Neutrophil (primary cell): ENCODE results near the gene WDR62.

Experiments used
- H3K27ac ChIP-seq: fragments of 200-600 bp; sonication (generic); 2 replicates; pipeline ENCODE4 v1.5.1; 2016; ENCODE audit warnings: mild to moderate bottlenecking, moderate library complexity
- H3K27me3 ChIP-seq: fragments of 200-600 bp; sonication (generic); 2 replicates; pipeline ENCODE4 v1.6.0; 2016; ENCODE audit warnings: mild to moderate bottlenecking
- H3K36me3 ChIP-seq: fragments of 200-600 bp; sonication (generic); 2 replicates; pipeline ENCODE4 v1.5.1; 2017
- H3K4me1 ChIP-seq, 2 experiments: fragments of 200-600 bp in 1 of 2; sonication (generic) in 1 of 2; 1 replicate in 1 of 2; 2 replicates in 1 of 2; pipeline versions ENCODE4 v1.5.1 to v1.6.1; 2013 to 2016; ENCODE audit warnings: low read depth in 1 of 2, low read length in 1 of 2, mild to moderate bottlenecking in 1 of 2, moderate library complexity in 1 of 2; ENCODE audit not compliant: control insufficient read depth in 1 of 2, insufficient read depth in 1 of 2
- H3K4me3 ChIP-seq, 2 experiments: fragments of 200-600 bp in 1 of 2; sonication (generic) in 1 of 2; 1 replicate in 1 of 2; 2 replicates in 1 of 2; pipeline ENCODE4 v1.5.1; 2013 to 2016; ENCODE audit warnings: low read depth in 1 of 2, low read length in 1 of 2, mild to moderate bottlenecking in 1 of 2, moderate library complexity in 1 of 2
- H3K9me3 ChIP-seq: fragments of 200-600 bp; sonication (generic); 2 replicates; pipeline ENCODE4 v1.5.1; 2016
- TF ChIP-seq, protein P1 (sequence below): fragments of 200-600 bp; sonication (generic); IDR thresholded peaks from 2 replicates; pipeline ENCODE4 v1.5.1; 2016; ENCODE audit warnings: antibody characterized with exemption

The WDR62 gene

DNA sequence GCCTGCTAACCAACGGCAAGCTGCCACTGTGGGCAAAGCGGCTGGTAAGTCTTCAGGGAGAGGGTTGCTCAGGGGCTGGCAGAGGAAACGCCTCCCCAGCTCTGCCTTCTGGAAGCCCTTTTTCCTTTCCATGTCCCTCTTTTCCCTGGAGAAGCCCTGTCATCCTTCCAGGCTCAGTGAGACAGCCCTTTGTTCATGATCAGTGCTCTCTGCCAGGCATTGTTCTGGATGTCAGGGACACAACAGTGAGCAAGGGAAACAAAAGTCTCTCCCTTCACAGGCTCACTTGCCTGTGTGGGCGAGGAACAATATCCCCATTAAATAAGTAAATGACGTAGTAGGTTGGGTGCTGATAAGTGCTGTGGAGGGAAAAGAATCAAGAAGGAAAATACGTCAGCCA, 42.3 kb downstream of the WDR62 start:
- Histone ChIP-seq H3K27me3 (no peaks in the 10 kb centered on the region), H3K4me1 (no peaks in the 10 kb centered on the region), H3K27ac (no peak overlapping the region), H3K36me3 (peaks cover 74% of the 10 kb centered on the region), H3K4me3 (no peak overlapping the region), H3K9me3 (no peaks in the 10 kb centered on the region)
- TF ChIP-seq, protein P1, sequence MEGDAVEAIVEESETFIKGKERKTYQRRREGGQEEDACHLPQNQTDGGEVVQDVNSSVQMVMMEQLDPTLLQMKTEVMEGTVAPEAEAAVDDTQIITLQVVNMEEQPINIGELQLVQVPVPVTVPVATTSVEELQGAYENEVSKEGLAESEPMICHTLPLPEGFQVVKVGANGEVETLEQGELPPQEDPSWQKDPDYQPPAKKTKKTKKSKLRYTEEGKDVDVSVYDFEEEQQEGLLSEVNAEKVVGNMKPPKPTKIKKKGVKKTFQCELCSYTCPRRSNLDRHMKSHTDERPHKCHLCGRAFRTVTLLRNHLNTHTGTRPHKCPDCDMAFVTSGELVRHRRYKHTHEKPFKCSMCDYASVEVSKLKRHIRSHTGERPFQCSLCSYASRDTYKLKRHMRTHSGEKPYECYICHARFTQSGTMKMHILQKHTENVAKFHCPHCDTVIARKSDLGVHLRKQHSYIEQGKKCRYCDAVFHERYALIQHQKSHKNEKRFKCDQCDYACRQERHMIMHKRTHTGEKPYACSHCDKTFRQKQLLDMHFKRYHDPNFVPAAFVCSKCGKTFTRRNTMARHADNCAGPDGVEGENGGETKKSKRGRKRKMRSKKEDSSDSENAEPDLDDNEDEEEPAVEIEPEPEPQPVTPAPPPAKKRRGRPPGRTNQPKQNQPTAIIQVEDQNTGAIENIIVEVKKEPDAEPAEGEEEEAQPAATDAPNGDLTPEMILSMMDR = no peak

DNA sequence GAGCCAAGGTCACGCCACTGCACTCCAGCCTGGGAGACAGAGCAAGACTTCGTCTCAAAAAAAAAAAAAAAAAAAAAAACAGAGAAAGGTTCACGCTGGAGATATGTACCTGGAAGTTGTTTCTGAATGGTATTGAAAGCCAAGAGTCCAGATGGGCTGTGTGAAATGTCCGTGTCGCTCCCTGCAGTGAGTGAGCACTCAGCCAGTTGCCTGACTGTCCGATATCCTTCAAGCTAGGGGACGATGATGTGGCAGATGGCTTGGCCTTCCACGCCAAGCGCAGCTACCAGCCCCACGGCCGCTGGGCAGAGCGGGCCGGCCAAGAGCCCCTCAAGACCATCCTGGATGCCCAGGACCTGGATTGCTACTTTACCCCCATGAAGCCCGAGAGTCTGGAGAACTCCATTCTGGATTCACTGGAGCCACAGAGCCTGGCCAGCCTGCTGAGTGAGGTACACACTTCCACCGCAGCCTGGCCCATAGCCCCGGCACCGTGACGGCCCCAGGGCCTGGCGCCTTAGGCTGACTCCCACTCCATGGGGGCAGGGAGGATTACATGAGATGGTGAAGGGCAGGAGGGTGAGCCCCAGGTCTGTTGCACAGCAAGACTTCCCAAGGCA, 44.6 kb downstream of the WDR62 start:
- Histone ChIP-seq H3K4me3 (no peak overlapping the region), H3K27ac (no peak overlapping the region), H3K36me3 (peaks cover 76% of the 10 kb centered on the region), H3K27me3 (no peaks in the 10 kb centered on the region), H3K4me1 (no peaks in the 10 kb centered on the region), H3K9me3 (no peaks in the 10 kb centered on the region)
- TF ChIP-seq, protein P1 = no peak

DNA sequence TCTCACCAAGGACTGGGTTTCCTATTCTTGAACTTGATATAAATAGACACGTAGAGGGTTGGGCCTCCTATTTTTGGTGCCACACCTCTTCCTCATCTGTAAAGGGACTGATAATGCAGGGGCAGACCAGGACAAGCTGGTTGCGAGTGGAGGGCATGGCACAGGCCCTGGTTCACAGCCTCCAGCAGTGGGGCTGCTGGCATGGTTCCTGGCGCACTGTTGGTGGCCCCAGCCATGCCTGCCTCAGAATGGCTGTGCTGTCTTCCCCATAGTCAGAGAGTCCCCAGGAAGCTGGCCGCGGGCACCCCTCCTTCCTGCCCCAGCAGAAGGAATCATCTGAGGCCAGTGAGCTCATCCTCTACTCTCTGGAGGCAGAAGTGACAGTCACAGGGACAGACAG, 45.8 kb downstream of the WDR62 start:
- Histone ChIP-seq H3K27me3 (no peaks in the 10 kb centered on the region), H3K9me3 (no peaks in the 10 kb centered on the region), H3K4me3 (no peak overlapping the region), H3K36me3 (peaks cover 83% of the 10 kb centered on the region), H3K4me1 (no peaks in the 10 kb centered on the region), H3K27ac (no peak overlapping the region)
- TF ChIP-seq, protein P1 = no peak

DNA sequence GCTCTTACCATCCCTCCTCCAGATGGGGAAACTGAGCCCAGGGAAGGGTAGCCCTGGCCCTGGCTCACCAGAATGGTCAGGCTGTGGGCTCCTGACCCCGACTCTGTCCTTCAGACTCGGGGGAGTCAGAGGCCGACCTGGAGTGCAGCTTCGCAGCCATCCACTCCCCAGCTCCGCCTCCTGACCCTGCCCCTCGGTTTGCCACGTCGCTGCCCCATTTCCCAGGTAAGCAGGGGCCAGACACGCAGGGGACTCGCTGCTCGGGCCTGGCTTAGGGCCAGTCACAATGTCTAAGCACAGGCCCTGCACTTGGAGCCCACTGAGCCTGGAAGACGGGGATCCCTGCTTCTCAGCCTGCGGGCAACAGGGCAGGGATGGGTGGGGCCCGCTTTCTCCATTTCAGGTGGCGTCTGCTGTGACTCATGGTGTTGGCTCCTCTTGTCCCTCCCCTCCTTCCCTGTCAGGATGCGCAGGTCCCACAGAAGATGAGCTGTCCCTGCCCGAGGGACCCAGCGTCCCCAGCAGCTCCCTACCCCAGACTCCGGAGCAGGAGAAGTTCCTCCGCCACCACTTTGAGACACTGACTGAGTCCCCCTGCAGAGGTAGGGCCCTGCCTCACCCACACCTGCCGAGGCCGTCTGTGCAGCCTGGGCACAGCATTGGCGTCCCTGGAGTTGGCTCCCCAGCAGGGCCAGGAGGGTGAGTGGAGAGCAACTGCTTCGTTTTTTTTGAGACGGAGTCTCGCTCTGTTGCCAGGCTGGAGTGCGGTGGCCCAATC, 47.0 kb downstream of the WDR62 start:
- Histone ChIP-seq H3K9me3 (no peaks in the 10 kb centered on the region), H3K4me3 (no peak overlapping the region), H3K27me3 (no peaks in the 10 kb centered on the region), H3K27ac (no peak overlapping the region), H3K36me3 (peaks cover 78% of the 10 kb centered on the region), H3K4me1 (peaks cover 0 to 3% of the 10 kb centered on the region in 2 experiments)
- TF ChIP-seq, protein P1 = no peak

DNA sequence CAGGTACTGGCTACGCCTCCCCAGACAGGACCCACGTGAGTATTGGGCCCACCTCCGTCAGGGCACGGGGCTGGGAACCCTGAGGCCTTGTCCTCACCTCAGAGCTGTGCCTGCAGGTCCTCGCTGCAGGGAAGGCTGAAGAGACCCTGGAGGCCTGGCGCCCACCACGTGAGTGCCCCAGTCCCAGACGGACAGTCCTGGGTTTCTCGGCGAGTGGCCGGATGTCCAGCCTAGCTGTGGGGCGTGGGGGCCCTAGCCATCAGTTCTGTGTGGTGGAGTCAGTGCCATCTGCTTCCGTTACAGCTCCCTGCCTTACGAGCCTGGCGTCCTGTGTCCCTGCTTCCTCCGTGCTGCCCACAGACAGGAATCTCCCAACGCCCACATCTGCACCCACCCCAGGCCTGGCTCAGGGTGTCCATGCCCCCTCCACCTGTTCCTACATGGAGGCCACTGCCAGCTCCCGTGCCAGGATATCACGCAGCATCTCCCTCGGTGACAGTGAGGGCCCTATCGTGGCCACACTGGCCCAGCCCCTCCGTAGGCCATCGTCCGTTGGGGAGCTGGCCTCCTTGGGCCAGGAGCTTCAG, 48.4 kb downstream of the WDR62 start:
- Histone ChIP-seq H3K9me3 (no peaks in the 10 kb centered on the region), H3K4me1 (peaks cover 0 to 10% of the 10 kb centered on the region in 2 experiments), H3K27ac (no peak overlapping the region), H3K36me3 (peaks cover 72% of the 10 kb centered on the region), H3K4me3 (no peak overlapping the region), H3K27me3 (no peaks in the 10 kb centered on the region)
- TF ChIP-seq, protein P1 = no peak
